ENCODE results near the gene GBE1.

GBE1 gene

DNA sequence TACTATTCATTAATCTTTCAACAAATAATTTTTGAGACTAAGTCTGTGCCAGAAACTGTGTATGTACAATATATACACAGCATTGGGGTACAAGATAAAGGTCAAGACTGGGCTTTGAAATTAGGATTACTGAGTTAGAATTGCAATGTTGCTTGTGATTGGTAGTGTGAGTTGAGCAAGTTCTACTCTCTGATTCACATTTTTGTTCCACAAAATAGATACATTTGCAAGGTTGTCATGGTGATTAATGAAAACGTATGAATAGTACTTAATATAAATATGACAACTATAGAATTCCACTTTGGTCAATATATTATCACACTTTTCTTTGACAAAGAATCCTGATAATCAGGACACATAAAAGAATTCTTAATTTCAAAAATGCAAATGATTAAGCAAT lies 314.6 kb downstream of the GBE1 start:
- TF ChIP-seq POLR2A (IDR thresholded peaks at IDR 0.05; ENCODE audit: extremely low read depth, insufficient read length) (no peak), MAX (IDR thresholded peaks at IDR 0.05; ENCODE audit: low read depth, low read length) (no peak), MYC (IDR thresholded peaks at IDR 0.05; ENCODE audit: low read depth, low read length) (no peak)
- TF ChIP-seq, protein P1, sequence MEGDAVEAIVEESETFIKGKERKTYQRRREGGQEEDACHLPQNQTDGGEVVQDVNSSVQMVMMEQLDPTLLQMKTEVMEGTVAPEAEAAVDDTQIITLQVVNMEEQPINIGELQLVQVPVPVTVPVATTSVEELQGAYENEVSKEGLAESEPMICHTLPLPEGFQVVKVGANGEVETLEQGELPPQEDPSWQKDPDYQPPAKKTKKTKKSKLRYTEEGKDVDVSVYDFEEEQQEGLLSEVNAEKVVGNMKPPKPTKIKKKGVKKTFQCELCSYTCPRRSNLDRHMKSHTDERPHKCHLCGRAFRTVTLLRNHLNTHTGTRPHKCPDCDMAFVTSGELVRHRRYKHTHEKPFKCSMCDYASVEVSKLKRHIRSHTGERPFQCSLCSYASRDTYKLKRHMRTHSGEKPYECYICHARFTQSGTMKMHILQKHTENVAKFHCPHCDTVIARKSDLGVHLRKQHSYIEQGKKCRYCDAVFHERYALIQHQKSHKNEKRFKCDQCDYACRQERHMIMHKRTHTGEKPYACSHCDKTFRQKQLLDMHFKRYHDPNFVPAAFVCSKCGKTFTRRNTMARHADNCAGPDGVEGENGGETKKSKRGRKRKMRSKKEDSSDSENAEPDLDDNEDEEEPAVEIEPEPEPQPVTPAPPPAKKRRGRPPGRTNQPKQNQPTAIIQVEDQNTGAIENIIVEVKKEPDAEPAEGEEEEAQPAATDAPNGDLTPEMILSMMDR (IDR thresholded peaks at IDR 0.05; ENCODE audit: low read depth, low read length), result no peak
- no peak for DNase-seq (ENCODE audit: low read depth)

GRCh38 chr3:81445712-81446111 lies 315.7 kb downstream of the GBE1 start:
- no peak for DNase-seq (ENCODE audit: low read depth)
- TF ChIP-seq MAX (IDR thresholded peaks at IDR 0.05; ENCODE audit: low read depth, low read length), result no peak
- TF ChIP-seq POLR2A (IDR thresholded peaks at IDR 0.05; ENCODE audit: extremely low read depth, insufficient read length), result no peak
- TF ChIP-seq MYC (IDR thresholded peaks at IDR 0.05; ENCODE audit: low read depth, low read length), result no peak
- TF ChIP-seq, protein P1 (IDR thresholded peaks at IDR 0.05; ENCODE audit: low read depth, low read length), result no peak
- H3K4me3 ChIP-seq (ENCODE audit: low read depth, low read length), result no peak overlapping the region

More for the DNA sequence above, 314.6 kb downstream of the GBE1 start:
- no peak overlapping the region for H3K4me3 ChIP-seq (ENCODE audit: low read depth, low read length)

DNA sequence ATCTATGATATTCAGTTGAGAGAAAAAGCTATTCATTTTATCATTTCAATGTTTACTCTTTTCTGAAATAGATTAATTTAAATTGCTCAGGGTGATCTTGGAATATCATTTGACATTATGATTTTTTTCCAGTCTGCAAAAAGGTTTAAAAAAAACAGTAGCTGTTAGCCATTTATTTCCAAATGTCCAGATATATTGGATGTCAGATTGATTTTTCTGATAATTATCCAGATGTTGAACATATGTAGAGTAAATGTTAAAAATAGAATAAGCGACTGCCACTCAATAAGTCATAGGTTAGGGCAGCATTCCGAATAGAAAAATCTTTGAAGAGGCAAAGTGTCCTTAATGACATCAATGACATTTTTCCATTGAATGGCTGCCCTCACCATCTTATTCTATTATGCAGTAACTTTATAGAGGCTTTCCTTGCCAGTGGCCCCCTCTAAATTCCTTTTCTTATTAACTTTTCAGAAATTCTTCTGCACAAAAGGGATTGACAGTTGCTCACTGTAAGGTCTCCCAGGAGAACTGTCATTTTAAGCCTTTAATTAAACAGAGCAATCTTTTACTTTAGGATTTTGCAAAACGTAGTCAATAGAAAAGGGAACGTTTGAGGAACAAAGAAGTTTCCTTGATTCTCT lies 316.5 kb downstream of the GBE1 start:
- DNase-seq (ENCODE audit: low read depth), result no peak
- TF ChIP-seq POLR2A (IDR thresholded peaks at IDR 0.05; ENCODE audit: extremely low read depth, insufficient read length) (no peak), MAX (IDR thresholded peaks at IDR 0.05; ENCODE audit: low read depth, low read length) (no peak), MYC (IDR thresholded peaks at IDR 0.05; ENCODE audit: low read depth, low read length) (no peak)
- TF ChIP-seq, protein P1 (IDR thresholded peaks at IDR 0.05; ENCODE audit: low read depth, low read length), result no peak
- no peak overlapping the region for H3K4me3 ChIP-seq (ENCODE audit: low read depth, low read length)

- no peak for DNase-seq (ENCODE audit: low read depth)
- no peak overlapping the region for H3K4me3 ChIP-seq (ENCODE audit: low read depth, low read length)
- TF ChIP-seq MAX (IDR thresholded peaks at IDR 0.05; ENCODE audit: low read depth, low read length), result no peak
- no peak for TF ChIP-seq POLR2A (IDR thresholded peaks at IDR 0.05; ENCODE audit: extremely low read depth, insufficient read length)
- TF ChIP-seq, protein P1 (IDR thresholded peaks at IDR 0.05; ENCODE audit: low read depth, low read length), result no peak
- TF ChIP-seq MYC (IDR thresholded peaks at IDR 0.05; ENCODE audit: low read depth, low read length), result no peak
Measured at GRCh38 chr3:81443958-81444357, 317.5 kb downstream of the GBE1 start.

DNA sequence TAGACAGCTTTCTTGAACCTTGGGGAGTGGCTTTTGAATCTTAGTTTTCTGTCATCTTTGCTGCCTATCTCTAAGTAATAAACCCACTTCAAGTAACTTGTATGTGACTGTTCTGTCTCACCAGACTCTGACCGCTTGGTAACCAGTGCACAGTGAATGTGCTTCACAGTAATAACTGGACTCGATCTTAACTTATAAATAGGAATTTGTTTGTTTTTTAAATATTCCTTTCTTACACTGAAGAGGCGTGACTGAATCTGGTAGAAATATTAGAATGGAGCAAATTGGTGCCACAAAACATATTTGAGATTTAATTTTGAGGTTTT lies 318.0 kb downstream of the GBE1 start:
- H3K4me3 ChIP-seq (ENCODE audit: low read depth, low read length), result no peak overlapping the region
- DNase-seq (ENCODE audit: low read depth), result no peak

More for the DNA sequence above, 318.0 kb downstream of the GBE1 start:
- TF ChIP-seq POLR2A (IDR thresholded peaks at IDR 0.05; ENCODE audit: extremely low read depth, insufficient read length) (no peak), MYC (IDR thresholded peaks at IDR 0.05; ENCODE audit: low read depth, low read length) (no peak)
- TF ChIP-seq, protein P1 (IDR thresholded peaks at IDR 0.05; ENCODE audit: low read depth, low read length), result no peak

Measured in NB4 (cell line).